IPS-18c (cell line): ENCODE measurements around the gene CRPPA.

Experiments used
- H3K4me3 ChIP-seq: 2 replicates; pipeline ENCODE4 v1.7.0; 2013; ENCODE audit warnings: low read depth, mild to moderate bottlenecking, low read length, moderate library complexity; ENCODE audit not compliant: insufficient read depth
- H3K9me3 ChIP-seq: one replicate; pipeline ENCODE4 v1.6.1; 2013; ENCODE audit warnings: mild to moderate bottlenecking, low read length, moderate library complexity; ENCODE audit not compliant: control insufficient read depth, insufficient read depth

Gene CRPPA

GRCh38 chr7:16431646-16432424, 10.5 kb upstream of the CRPPA start:
- H3K4me3 ChIP-seq = no peak overlapping the region
- H3K9me3 ChIP-seq = no peaks in the 10 kb centered on the region

GRCh38 chr7:16430133-16430532, 8.8 kb upstream of the CRPPA start:
- H3K4me3 ChIP-seq = no peak overlapping the region
- no peaks in the 10 kb centered on the region for H3K9me3 ChIP-seq

- Histone ChIP-seq H3K9me3 (no peaks in the 10 kb centered on the region), H3K4me3 (no peak overlapping the region)
Observed at GRCh38 chr7:16428672-16429071, 7.3 kb upstream of the CRPPA start.

- H3K4me3 ChIP-seq = no peak overlapping the region
Observed at GRCh38 chr7:16428182-16428581, 6.8 kb upstream of the CRPPA start.

GRCh38 chr7:16423761-16424160, 2.4 kb upstream of the CRPPA start:
- Histone ChIP-seq H3K9me3 (no peaks in the 10 kb centered on the region), H3K4me3 (no peak overlapping the region)

More at GRCh38 chr7:16428182-16428581, 6.8 kb upstream of the CRPPA start:
- H3K9me3 ChIP-seq = no peaks in the 10 kb centered on the region

- no peaks in the 10 kb centered on the region for H3K9me3 ChIP-seq
- no peak overlapping the region for H3K4me3 ChIP-seq
Observed at GRCh38 chr7:16422917-16423316, 1.6 kb upstream of the CRPPA start.

- Histone ChIP-seq H3K4me3 (no peak overlapping the region), H3K9me3 (no peaks in the 10 kb centered on the region)
Observed at GRCh38 chr7:16422103-16422435, 731 bp upstream of the CRPPA start.

GRCh38 chr7:16420649-16421332, 547 bp downstream of the CRPPA start:
- H3K4me3 ChIP-seq = peak overlapping the region; percentile 79
- H3K9me3 ChIP-seq = no peaks in the 10 kb centered on the region

- peak overlapping the region; percentile 79 for H3K4me3 ChIP-seq
- no peaks in the 10 kb centered on the region for H3K9me3 ChIP-seq
Observed at GRCh38 chr7:16420329-16420648, 1.0 kb downstream of the CRPPA start.

- H3K4me3 ChIP-seq = peak overlapping the region; percentile 79; the same call in 1 of the 2 replicates
- no peaks in the 10 kb centered on the region for H3K9me3 ChIP-seq
Observed at GRCh38 chr7:16419859-16420258, 1.5 kb downstream of the CRPPA start.

GRCh38 chr7:16419126-16419525, 2.2 kb downstream of the CRPPA start:
- no peak overlapping the region for H3K4me3 ChIP-seq
- no peaks in the 10 kb centered on the region for H3K9me3 ChIP-seq

GRCh38 chr7:16417906-16418305, 3.4 kb downstream of the CRPPA start:
- Histone ChIP-seq H3K9me3 (no peaks in the 10 kb centered on the region), H3K4me3 (no peak overlapping the region)

- H3K4me3 ChIP-seq = no peak overlapping the region
- H3K9me3 ChIP-seq = no peaks in the 10 kb centered on the region
Observed at GRCh38 chr7:16416289-16417282, 4.8 kb downstream of the CRPPA start.

GRCh38 chr7:16412274-16413254, 8.8 kb downstream of the CRPPA start:
- Histone ChIP-seq H3K4me3 (no peak overlapping the region), H3K9me3 (no peaks in the 10 kb centered on the region)

GRCh38 chr7:16411391-16411790, 9.9 kb downstream of the CRPPA start:
- Histone ChIP-seq H3K4me3 (no peak overlapping the region), H3K9me3 (no peaks in the 10 kb centered on the region)

- Histone ChIP-seq H3K9me3 (no peaks in the 10 kb centered on the region), H3K4me3 (no peak overlapping the region)
Observed at GRCh38 chr7:16409777-16410176, 11.6 kb downstream of the CRPPA start.

GRCh38 chr7:16404636-16405035, 16.7 kb downstream of the CRPPA start:
- H3K4me3 ChIP-seq = no peak overlapping the region
- H3K9me3 ChIP-seq = no peaks in the 10 kb centered on the region
